NCI-H510A treated with DMSO at 0.1 percent for 48 hours (cell line): ENCODE data around the gene DAG1.
"Not testable (repeated sequence)": the region's sequence is repeated elsewhere in the genome, so short reads cannot be mapped to it uniquely, and the experiment has no call there.

Source experiments
- DNase-seq: peaks from one replicate; lab custom pipeline; 2025; lab: John Stamatoyannopoulos, UW

Gene DAG1

DNA sequence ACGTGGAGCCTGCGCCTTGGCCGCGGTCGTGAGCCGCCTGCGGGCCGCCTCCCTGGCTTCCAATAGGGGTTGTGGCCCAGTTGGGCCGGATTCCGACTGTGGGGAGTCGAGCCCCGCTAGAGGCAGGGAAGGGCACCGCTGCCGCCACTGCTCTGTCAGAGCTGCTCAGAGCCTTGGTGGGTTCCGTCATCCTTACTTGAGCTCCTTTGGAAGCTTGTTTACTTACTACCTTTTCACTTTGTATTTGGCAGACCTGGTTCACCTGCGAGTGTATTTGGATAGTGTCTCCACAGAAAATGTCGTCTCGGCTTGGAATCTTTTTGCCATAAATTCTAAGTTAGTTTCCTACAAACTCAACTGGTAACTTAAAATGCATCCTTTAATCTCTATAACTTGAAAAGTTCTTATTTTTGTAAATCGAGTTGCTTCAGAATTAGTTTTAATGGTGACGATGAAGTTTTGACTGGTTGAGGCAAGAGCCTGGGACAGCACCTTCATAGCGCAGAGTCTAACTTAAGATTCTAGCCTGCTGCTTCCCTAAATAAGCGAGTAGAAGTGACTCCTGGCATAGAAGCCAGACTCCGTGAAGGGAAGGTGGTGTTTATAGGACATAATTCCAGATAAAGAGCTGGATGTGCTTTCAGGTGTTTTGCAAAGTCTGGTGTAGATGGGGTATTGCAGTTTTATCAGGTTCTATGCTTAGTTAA lies 800 bp downstream of the DAG1 start:
- DNase-seq, result no peak

DNA sequence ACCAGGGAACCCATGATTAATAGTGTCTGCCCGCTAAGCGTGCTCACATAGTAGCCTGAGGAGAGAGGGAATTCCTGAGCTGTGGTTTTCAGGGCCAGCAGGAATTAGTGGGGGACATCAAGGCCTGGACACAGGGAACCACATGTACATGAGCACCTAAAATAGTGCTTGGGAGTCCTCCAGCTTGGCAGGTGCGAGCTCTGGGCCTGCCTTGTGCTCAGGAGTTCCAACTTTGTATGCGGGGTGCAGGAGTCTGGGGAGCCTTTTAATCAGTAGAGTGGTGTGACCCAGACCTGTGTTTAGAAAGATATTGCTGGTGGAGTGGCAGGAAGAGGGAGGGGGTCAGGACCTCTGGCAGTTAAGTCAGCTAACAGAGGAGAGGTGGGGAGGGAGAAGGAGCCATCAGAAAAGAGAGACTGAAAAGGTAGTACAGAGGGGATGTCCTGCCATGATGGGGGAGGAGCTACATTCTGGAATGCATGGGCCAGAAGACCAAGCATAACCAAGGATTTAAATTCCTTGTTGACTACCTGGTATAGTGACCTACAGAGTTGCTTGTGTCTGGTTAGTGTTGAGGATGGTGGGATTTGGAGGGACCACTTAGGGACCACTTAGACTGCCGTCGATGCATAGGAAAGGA lies 1.9 kb downstream of the DAG1 start:
- DNase-seq, result no peak

DNA sequence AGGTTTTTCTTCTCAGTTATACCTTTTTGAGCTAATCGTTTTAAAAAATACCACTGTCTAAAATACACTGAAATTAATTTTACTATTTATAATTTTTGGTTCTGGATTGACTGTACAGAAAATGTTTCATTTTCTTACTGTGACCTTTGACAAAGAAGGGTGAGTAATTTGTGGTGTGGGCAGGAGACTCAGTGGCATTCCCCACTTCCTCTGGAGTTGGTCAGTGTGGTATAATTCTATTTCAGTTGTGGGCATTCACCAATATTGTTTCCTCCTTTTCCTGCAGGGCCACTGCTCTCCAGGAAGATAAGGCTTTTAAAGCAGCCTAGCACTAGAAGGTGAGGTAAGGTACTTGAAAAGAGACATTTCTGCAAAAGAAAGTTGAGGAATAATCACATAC lies 6.5 kb downstream of the DAG1 start:
- no peak for DNase-seq

DNA sequence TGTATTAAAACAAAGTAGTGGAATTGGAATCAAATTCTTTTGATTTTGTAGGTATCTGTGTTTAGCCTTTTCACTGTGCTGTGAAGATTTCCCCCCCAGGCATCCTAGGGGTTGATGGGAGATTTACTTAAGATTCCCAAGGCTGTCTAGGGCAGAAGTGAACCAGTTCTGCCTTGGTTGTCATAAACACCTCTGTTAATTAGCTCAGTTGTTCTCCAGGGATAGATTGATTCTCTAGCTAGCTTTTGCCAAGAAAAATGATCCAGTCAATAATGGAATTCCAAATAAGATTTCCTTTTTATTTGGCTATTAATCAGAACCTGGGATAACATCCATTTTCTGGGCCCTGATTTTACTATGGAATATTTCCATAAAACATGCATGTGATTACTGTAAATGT lies 12.7 kb downstream of the DAG1 start:
- no peak for DNase-seq

DNA sequence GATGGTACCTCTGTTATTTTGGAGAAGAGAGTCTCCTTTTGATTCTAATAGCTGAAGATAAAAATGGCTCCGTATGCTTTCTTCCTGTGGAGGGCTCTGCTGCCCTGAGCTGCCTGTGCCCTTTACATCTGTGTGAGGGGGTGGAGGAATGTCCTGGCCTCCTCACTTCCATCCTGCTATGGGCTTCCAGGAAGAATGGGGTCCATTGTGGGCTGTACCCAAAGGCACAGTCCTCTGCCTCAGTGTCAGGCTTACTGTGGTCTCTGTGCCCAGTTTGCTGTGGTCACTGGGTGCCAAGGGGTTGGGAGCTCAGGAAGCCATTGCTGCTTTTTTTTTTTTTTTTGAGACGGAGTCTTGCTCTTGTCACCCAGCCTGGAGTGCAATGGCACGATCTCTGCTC lies 14.4 kb downstream of the DAG1 start:
- no peak for DNase-seq

DNA sequence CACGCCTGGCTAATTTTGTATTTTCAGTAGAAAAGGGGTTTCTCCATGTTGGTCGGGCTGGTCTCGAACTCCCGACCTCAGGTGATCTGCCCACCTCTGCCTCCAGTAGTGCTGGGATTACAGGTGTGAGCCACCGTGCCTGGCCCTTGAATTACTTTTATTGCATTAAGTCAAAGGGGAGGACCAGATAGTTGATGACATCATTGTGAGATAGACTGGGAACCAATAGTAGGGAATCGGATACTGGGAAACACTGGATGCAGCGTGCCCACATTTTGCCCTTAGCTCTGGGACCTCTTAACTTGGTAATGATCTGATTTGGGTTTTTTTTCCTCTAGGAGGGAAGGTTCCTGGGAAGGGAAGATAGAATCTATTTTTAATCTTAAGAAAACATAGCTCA lies 19.2 kb downstream of the DAG1 start:
- no peak for DNase-seq

DNA sequence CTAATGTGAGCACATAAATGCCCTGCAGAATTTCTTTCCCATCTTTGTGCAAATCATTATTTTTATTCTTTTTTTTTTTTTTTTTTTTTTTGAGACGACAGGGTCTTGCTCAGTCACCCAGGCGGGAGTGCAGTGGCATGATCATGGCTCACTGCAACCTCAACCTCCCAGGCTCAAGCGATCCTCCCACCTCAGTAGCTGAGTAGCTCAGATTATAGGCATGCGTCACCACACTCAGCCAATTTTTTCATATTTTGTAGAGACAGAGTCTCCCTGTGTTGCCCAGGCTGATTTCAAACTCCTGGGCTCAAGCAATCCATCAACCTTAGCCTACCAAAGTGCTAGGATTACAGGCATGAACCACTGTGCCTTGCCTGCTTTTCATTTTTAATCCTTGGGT lies 22.9 kb downstream of the DAG1 start:
- DNase-seq, result no peak

DNA sequence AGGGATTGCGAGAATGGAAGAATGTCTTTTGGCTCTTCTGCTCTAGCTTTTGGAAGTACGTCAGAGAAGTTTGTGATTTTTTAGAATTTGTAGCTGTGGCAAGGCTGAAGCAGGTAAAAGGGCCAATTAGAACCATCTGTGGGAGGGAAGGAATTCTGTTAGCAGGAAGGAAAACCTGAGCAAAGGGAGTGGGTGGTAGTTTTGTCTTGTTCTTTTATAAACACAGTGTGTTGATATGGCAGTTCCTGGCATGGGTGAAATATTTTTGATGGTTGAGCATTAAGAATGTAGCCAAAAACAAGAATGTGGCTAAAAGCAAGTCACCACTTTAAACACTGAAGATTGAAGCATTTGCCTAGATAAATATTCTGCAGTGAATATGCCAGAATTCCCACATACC lies 23.8 kb downstream of the DAG1 start:
- no peak for DNase-seq

DNA sequence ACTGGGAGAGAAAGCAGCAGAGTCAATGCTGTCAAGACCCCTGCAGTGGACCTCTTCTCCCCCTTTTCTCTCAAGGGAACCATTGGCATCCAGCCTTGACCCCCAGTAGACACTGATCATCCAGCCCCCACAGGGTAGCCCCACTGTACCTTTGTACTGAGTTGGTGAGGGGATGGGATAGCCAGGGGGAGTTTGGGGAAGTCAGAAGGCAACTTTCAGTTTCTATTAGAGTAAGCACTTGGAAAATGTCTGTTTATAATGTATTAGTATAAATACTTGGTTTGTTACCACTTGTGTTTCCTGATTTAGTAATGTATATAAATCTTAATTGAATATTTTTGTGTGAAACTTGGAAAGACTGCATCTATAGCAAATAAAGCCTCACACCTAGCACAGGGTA lies 25.0 kb downstream of the DAG1 start:
- DNase-seq, result no peak

DNA sequence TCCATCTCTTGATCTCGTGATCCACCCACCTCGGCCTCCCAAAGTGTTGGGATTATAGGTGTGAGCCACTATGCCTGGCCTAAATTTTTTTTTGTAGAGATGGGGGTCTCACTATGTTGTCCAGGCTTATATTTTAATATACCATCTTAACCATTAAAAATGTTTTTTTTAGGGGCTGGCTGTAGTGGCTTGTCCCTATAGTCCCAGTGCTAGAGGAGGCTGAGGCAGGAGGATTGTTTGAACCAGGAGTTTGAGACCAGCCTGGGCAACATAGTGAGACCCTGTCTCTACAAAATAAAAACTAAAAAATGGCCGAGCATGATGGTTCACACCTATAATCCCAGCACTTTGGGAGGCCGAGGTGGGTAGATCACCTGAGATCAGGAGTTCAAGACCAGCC lies 26.8 kb downstream of the DAG1 start:
- not testable (repeated sequence) for DNase-seq

DNA sequence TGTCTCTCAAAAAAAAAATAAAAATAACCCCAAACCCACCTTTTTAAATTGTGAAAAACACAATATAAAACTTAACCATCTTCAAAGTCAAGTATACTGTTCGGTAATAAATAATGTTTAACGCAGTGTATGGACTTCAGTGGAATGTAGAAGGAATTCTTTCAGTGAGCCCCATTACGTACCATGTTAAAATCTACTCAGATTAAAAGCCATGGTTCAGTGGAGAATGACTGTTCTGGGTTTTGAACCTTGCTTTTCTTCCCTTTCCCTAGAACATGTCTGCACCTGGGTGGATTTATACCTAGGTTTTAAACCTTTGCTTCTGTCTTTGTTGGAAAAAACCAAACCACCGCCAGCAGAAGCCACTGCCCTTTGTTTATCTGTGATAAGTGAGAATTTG lies 27.5 kb downstream of the DAG1 start:
- DNase-seq, result no peak

DNA sequence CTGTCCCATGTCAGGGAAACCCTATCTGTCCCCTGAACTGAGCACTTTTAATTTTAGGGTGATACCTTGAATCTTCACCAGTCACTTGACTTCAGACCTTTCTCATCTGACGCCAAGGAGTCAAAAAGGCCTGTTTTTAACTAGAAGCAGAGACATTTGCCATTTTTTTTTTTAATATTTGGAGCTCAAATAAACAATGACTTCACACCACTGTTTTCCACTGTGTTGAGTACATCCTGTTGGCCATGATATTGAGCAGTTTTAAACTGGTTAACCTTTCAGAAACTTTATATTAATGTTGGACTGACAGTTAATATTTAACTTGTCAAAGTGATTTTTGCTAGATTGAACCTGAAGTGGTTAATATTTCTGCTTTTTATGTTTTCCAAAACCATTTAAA lies 28.2 kb downstream of the DAG1 start:
- DNase-seq, result no peak

DNA sequence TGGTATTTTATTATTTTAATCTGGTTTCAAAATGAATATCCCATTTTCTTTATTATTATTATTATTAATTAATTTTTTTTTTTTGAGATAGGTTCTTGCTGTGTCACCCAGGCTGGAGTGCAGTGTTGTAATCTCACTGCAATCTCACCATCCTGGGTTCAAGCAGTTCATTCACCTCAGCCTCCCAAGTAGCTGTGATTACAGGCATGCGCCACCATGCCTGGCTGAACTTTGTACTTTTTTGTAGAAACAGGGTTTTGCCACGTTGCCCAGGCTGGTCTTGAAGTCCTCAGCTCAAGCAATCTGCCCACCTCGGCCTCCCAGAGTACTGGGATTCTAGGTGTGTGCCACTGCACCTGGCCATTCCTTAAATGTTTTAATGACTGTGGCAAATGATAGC lies 28.6 kb downstream of the DAG1 start:
- DNase-seq, result no peak

DNA sequence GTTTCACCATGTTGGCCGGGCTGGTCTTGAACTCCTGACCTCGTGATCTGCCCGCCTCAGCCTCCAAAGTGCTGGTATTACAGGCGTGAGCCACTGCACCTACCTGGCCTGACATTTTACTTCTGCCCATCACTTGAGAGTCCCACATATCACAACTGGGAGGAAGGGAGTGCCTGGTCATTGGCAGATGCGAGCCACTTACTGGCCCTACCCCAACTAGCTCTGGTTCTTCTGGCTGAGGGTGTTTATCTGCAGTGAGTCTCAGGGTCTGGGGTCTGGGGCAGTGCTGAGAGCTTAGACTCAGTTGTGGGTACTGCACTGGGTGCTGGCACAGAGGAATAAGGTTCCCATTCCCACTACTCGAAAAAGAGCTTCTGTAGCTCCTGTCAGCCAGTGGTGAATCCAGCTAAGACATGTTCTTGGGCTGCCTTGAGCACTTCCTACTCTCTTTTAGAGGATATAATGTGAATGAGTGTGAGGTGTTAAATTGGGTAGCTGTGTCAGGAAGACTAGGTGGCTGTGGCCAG lies 30.2 kb downstream of the DAG1 start:
- no peak for DNase-seq

DNA sequence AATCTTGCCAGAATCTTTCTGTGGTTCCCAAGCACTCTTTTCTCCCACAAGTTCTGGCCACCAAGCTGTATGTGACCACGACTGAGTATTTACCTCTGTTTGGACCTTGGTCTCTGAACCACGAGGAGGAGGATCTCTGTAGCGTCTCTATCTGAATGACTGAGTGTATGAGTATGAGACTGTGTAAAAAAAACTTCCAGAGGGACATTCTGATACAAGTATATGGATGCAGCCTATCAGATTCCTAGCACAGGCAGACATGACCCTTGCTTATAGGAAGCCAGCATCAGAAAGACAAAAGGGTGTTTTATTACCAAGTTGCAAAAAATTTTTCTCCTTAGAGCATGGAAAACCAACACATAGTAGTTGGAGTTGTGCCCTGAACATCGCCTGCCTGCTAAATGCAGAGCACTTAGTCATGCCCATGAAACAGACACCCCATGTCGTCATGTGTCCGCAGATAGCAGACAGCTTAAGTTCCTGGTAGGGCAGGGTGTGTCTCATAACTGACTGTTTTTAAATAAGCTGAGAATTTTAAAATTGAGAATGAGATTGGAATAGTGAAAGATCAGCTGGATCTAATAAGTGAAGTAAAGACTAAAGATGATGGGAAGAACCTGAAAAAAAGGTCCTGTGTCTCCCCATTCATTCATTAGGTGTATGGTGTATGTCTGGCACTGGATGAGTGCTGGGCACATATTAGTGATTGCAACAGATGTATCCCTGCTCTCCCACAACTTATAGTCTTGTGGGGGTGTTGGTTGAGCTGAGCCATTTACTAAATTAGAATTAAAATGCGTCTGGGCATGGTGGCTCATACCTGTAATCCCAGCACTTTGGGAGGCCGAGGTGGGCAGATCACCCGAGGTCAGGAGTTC lies 30.9 kb downstream of the DAG1 start:
- no peak for DNase-seq

DNA sequence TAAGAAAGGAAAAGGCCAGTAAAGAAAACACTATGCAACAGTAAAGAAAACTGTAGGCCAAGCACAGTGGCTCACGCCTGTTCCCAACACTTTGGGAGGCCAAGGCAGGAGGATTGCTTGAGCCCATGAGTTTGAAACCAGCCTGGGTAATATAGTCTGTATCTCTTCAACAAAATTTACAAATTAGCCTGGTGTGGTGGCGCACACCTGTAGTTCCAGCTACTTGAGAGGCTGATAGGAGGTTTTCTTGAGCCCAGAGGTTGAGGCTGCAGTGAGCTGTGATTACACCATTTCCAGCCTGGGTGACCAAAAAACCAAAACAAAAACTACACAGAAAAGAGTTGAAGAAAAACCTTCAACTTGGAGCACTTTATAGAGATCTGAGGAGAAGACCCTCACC lies 31.8 kb downstream of the DAG1 start:
- DNase-seq, result no peak

DNA sequence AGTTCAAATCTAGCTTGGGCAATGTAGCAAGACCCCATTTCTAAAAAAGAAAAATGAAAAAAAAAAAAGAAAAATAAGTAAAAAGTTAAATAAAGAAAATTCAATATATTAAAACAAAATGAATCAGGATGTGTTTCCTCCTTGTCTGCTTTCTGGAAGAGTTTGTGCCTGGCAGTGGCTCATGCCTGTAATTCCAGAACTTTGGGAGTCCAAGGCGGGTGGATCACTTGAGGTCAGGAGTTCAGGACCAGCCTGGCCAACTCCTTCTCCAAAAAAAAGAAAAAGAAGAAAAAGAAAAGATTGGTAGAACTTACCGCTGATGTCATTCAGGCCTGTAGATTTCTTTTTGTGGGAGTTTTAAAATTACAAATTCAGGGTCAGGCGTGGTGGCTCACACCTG lies 36.8 kb downstream of the DAG1 start:
- DNase-seq, result no peak

DNA sequence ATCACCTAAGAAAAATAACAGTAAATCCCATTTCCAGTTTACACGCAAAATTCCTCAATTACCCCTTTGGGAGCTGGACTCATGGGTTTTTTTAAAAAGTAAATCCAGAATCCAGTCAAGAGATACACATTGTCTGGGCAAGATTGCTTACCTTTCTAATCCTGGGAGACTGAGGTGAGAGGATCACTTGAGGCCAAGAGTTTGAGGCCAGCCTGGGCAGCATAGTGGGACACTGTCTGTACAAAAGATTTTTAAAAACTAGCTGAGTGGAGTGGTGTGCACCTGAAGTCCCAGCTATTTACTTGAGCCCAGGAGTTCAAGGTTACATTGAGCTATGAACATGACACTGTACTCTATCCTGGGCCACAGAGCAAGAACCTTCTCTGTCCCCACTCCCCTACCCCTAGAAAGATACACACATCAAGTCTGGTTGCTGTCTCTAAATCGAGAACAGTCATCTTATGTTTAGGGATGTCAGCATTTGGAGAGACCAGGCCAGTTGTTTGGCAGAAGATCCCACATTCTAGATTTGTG lies 39.0 kb downstream of the DAG1 start:
- DNase-seq, result no peak

DNA sequence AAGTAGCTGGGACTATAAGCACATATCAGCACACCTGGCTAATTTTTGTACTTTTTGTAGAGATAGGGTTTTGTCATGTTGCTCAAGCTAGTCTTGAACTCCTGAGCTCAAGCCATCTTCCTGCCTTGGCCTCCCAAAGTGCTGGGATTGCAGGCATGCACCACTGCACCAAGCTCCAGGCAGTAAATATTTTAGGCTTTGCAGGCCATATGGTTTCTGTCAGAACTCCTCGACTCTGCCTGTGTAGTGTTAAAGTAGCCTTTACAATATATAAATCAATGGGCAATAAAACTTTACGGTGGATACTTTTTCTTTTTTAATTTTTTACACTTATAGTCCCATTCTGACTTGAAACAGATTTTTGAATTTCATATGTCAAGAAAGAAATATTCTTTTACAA lies 41.6 kb downstream of the DAG1 start:
- no peak for DNase-seq

DNA sequence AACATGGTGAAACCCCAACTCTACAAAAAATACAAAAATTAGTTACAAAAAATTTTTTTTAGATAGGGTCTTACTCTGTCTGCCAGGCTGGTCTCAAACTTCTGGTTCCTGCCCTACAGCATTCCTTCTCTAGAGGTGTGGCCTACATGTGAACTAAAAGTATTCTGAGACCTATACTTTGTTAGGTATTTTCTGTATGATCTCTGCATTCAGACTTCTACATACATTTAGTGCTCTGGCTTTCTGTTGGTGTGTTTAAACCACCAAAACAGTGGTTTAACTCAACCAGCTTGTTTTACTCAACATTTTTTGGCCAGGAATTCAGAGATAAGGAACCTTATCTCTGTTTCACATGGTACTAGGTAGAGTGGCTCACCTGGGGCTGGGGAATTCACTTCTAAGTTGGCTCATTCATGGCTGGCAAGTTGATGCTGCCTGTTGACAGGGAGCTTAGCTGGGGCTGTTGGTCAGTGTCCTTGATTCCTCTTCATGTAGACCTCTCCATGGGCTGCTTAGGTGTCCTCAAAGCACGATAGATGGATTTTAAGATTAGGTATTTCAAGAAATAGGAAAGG lies 42.8 kb downstream of the DAG1 start:
- DNase-seq, result no peak

DNA sequence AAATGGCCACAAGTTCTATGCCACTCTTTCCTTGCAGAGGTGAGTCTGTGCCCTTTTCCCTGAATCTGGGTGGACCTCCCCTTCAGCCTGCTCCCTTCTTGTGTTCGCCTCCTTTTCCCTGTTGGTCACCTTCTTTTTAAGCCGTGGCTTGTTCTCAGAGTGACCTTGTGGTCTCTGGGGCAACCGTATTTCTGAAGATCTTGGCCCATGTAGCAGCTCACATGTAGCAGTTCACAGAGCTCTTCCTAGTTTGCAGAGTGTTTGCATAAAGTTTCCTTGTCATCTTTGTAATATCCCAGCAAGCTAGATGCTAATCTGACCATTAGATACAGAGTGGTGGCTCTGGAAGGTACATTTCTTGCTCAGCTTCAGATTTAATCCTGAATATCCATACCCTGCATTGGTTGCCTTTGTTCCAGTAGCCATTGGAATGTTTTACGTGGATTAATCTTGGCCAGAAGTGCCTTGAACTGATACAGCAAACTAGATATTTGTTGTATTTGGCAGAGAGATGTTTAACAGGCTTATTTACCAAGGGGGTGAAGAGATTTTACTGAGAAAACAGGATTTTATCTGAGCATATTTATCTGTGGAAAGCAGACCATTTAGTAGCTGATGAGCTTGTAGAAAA lies 43.5 kb downstream of the DAG1 start:
- DNase-seq, result no peak

DNA sequence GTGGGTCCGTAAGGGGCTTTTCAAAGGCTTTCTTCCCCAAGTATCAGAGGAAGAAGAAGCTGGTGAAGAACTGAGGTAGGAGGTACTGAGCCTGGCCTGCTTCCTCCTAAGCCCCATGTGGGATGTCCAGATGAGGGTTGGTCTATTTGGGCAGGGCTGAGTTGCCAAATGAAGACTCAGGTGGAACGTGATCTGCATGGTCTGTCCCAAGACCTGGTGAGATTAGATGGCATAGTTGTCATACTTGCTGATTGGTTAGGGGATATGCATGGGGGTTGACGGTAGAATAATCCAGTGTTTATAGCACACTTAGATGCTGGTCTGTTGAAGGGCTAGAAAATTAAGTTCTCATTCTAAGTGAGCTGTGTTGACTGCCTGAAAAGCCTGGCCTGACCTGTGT lies 47.9 kb downstream of the DAG1 start:
- no peak for DNase-seq
